ENCODE data around the gene PUM2.

Gene PUM2

GRCh38 chr2:20339012-20339411, 11.6 kb downstream of the PUM2 start:
- Mint-ChIP-seq H3K36me3 (no peaks in the 10 kb centered on the region), H3K27ac (peak overlapping the region; percentile 75), H3K9me3 (ENCODE audit: low read depth) (no peaks in the 10 kb centered on the region), H3K4me3 (no peak overlapping the region), H3K4me1 (ENCODE audit: low read depth) (peaks cover 85% of the 10 kb centered on the region), H3K27me3 (no peaks in the 10 kb centered on the region)

- Mint-ChIP-seq H3K36me3 (peaks cover 18% of the 10 kb centered on the region), H3K9me3 (ENCODE audit: low read depth) (peaks cover 9% of the 10 kb centered on the region), H3K4me1 (ENCODE audit: low read depth) (peaks cover 88% of the 10 kb centered on the region), H3K27me3 (no peaks in the 10 kb centered on the region), H3K4me3 (peak overlapping the region; percentile 33), H3K27ac (peak overlapping the region; percentile 59)
Measured at GRCh38 chr2:20334605-20335203, 15.9 kb downstream of the PUM2 start.

GRCh38 chr2:20333738-20334137, 16.9 kb downstream of the PUM2 start:
- H3K27me3 Mint-ChIP-seq: no peaks in the 10 kb centered on the region
- H3K4me1 Mint-ChIP-seq (ENCODE audit: low read depth): peaks cover 86% of the 10 kb centered on the region
- H3K4me3 Mint-ChIP-seq: peak overlapping the region; percentile 40
- peak overlapping the region; percentile 67 for H3K27ac Mint-ChIP-seq
- peaks cover 18% of the 10 kb centered on the region for H3K36me3 Mint-ChIP-seq
- peaks cover 9% of the 10 kb centered on the region for H3K9me3 Mint-ChIP-seq (ENCODE audit: low read depth)

- peaks cover 9% of the 10 kb centered on the region for H3K9me3 Mint-ChIP-seq (ENCODE audit: low read depth)
- no peak overlapping the region for H3K27ac Mint-ChIP-seq
- H3K27me3 Mint-ChIP-seq: no peaks in the 10 kb centered on the region
- H3K36me3 Mint-ChIP-seq: peaks cover 21% of the 10 kb centered on the region
- peaks cover 80% of the 10 kb centered on the region for H3K4me1 Mint-ChIP-seq (ENCODE audit: low read depth)
- H3K4me3 Mint-ChIP-seq: no peak overlapping the region
Measured at GRCh38 chr2:20330192-20330591, 20.5 kb downstream of the PUM2 start.

- Mint-ChIP-seq H3K4me3 (no peak overlapping the region), H3K27me3 (no peaks in the 10 kb centered on the region), H3K4me1 (ENCODE audit: low read depth) (peaks cover 78% of the 10 kb centered on the region), H3K27ac (peak overlapping the region; percentile 70), H3K9me3 (ENCODE audit: low read depth) (peaks cover 9% of the 10 kb centered on the region), H3K36me3 (peaks cover 19% of the 10 kb centered on the region)
Measured at GRCh38 chr2:20327370-20327769, 23.3 kb downstream of the PUM2 start.

GRCh38 chr2:20326163-20326780, 24.4 kb downstream of the PUM2 start:
- H3K27me3 Mint-ChIP-seq: no peaks in the 10 kb centered on the region
- peak overlapping the region; percentile 70 for H3K27ac Mint-ChIP-seq
- H3K4me3 Mint-ChIP-seq: no peak overlapping the region
- H3K9me3 Mint-ChIP-seq (ENCODE audit: low read depth): peaks cover 7% of the 10 kb centered on the region
- H3K4me1 Mint-ChIP-seq (ENCODE audit: low read depth): peaks cover 77% of the 10 kb centered on the region
- H3K36me3 Mint-ChIP-seq: peaks cover 10% of the 10 kb centered on the region

GRCh38 chr2:20322527-20323300, 27.9 kb downstream of the PUM2 start:
- Mint-ChIP-seq H3K4me1 (ENCODE audit: low read depth) (peaks cover 76% of the 10 kb centered on the region), H3K27ac (peak overlapping the region; percentile 16), H3K27me3 (no peaks in the 10 kb centered on the region), H3K4me3 (no peak overlapping the region), H3K9me3 (ENCODE audit: low read depth) (no peaks in the 10 kb centered on the region), H3K36me3 (peaks cover 9% of the 10 kb centered on the region)

- H3K27ac Mint-ChIP-seq: peak overlapping the region; percentile 66
- H3K4me3 Mint-ChIP-seq: peak overlapping the region; percentile 24
- no peaks in the 10 kb centered on the region for H3K9me3 Mint-ChIP-seq (ENCODE audit: low read depth)
Measured at GRCh38 chr2:20317690-20318089, 33.0 kb downstream of the PUM2 start.

GRCh38 chr2:20317197-20317596, 33.4 kb downstream of the PUM2 start:
- Mint-ChIP-seq H3K27me3 (no peaks in the 10 kb centered on the region), H3K27ac (peak overlapping the region; percentile 1), H3K36me3 (peaks cover 19% of the 10 kb centered on the region), H3K4me3 (no peak overlapping the region), H3K4me1 (ENCODE audit: low read depth) (peaks cover 53% of the 10 kb centered on the region), H3K9me3 (ENCODE audit: low read depth) (no peaks in the 10 kb centered on the region)

More at GRCh38 chr2:20317690-20318089, 33.0 kb downstream of the PUM2 start:
- Mint-ChIP-seq H3K4me1 (ENCODE audit: low read depth) (peaks cover 52% of the 10 kb centered on the region), H3K27me3 (no peaks in the 10 kb centered on the region), H3K36me3 (peaks cover 17% of the 10 kb centered on the region)

GRCh38 chr2:20314562-20315501, 35.8 kb downstream of the PUM2 start:
- no peak overlapping the region for H3K4me3 Mint-ChIP-seq
- peaks cover 21% of the 10 kb centered on the region for H3K36me3 Mint-ChIP-seq
- H3K4me1 Mint-ChIP-seq (ENCODE audit: low read depth): peaks cover 38% of the 10 kb centered on the region
- H3K9me3 Mint-ChIP-seq (ENCODE audit: low read depth): no peaks in the 10 kb centered on the region
- no peaks in the 10 kb centered on the region for H3K27me3 Mint-ChIP-seq
- H3K27ac Mint-ChIP-seq: peak overlapping the region; percentile 41

- Mint-ChIP-seq H3K4me3 (no peak overlapping the region), H3K9me3 (ENCODE audit: low read depth) (no peaks in the 10 kb centered on the region), H3K27me3 (no peaks in the 10 kb centered on the region), H3K4me1 (ENCODE audit: low read depth) (peaks cover 32% of the 10 kb centered on the region), H3K27ac (peak overlapping the region; percentile 46), H3K36me3 (peaks cover 19% of the 10 kb centered on the region)
Measured at GRCh38 chr2:20313659-20314058, 37.0 kb downstream of the PUM2 start.

- H3K4me1 Mint-ChIP-seq (ENCODE audit: low read depth): peaks cover 22% of the 10 kb centered on the region
Measured at GRCh38 chr2:20309001-20309400, 41.6 kb downstream of the PUM2 start.

GRCh38 chr2:20307311-20307710, 43.3 kb downstream of the PUM2 start:
- Mint-ChIP-seq H3K27me3 (no peaks in the 10 kb centered on the region), H3K4me1 (ENCODE audit: low read depth) (peaks cover 16% of the 10 kb centered on the region), H3K27ac (no peak overlapping the region), H3K9me3 (ENCODE audit: low read depth) (no peaks in the 10 kb centered on the region), H3K4me3 (no peak overlapping the region), H3K36me3 (peaks cover 7% of the 10 kb centered on the region)

More at GRCh38 chr2:20309001-20309400, 41.6 kb downstream of the PUM2 start:
- H3K27me3 Mint-ChIP-seq: no peaks in the 10 kb centered on the region
- no peak overlapping the region for H3K4me3 Mint-ChIP-seq
- peaks cover 15% of the 10 kb centered on the region for H3K36me3 Mint-ChIP-seq
- no peaks in the 10 kb centered on the region for H3K9me3 Mint-ChIP-seq (ENCODE audit: low read depth)
- H3K27ac Mint-ChIP-seq: peak overlapping the region; percentile 34

- no peak overlapping the region for H3K27ac Mint-ChIP-seq
- no peaks in the 10 kb centered on the region for H3K9me3 Mint-ChIP-seq (ENCODE audit: low read depth)
- H3K4me1 Mint-ChIP-seq (ENCODE audit: low read depth): peaks cover 14% of the 10 kb centered on the region
- H3K4me3 Mint-ChIP-seq: no peak overlapping the region
- H3K36me3 Mint-ChIP-seq: peaks cover 5% of the 10 kb centered on the region
- H3K27me3 Mint-ChIP-seq: no peaks in the 10 kb centered on the region
Measured at GRCh38 chr2:20304411-20304810, 46.2 kb downstream of the PUM2 start.

All from activated naive CD8-positive, alpha-beta T cell (primary cell).